Ureter (tissue), 1 donor: ENCODE data around the gene FHOD1. TPM values are rescaled to one million over a fixed set of nuclear protein-coding genes. Genes with fewer than 3 reads are reported as not detected.
A peak's percentile ranks its signal among the peaks of the same experiment; 100 is the strongest.

Experiments used
- DNase-seq: peaks from one replicate; pipeline ENCODE4 v3.0.0-alpha.2; 2020; ENCODE audit warnings: low spot score
- total RNA-seq: library from RNA; stranded (reverse); gene quantifications from one replicate; pipeline ENCODE4 v1.2.4, GENCODE V29; 2023
- donor health status: DM: yes; HTN: yes; CAD: no.

The FHOD1 gene
- total RNA-seq, 1 donor from 2014 or later = 19.1 TPM

- DNase-seq = no peak
Observed at GRCh38 chr16:67250045-67250327, 2.7 kb upstream of the FHOD1 start.

DNA sequence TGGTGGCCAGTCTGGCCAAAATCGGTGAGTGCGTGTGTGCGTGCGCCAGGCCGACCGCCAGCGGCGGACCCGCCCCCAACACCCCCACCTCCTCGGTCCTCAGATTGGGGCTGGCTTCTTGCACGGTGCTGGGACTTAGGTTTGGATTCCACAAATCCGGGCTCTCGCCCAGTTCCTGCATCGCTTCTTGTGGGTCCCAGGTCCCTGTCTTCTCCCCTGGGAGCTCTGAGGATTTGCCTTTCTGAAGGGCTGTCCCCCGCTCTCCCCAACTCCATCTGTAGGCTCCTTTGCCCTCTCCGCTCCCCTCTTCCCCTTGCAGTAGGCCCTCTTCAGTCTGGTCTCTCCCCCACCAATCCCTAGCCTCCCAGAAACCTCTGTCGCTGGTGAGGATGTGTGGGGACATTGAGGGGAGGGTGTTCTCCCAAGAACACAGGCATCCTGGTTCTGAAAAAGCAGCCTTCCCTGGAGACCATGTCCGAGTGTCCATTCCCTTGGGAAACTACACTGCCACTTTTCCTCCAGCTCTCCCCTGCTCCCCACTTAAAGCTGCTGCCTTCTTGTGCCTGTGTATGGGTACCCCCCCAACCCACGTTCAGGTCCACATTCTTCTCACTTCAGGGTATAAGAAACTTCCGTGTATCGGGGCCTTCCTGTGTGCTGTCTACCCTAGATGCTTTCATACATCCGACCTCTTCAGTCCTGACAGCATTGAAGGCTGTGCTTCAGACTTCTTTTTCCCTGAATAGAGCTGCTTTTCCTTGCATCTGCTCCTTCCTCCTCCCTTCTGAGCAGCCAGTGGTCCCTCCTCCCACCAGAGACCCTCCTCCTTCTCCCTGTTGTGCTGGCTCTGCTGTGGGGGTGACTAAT lies 2.1 kb upstream of the FHOD1 start:
- no peak for DNase-seq

DNA sequence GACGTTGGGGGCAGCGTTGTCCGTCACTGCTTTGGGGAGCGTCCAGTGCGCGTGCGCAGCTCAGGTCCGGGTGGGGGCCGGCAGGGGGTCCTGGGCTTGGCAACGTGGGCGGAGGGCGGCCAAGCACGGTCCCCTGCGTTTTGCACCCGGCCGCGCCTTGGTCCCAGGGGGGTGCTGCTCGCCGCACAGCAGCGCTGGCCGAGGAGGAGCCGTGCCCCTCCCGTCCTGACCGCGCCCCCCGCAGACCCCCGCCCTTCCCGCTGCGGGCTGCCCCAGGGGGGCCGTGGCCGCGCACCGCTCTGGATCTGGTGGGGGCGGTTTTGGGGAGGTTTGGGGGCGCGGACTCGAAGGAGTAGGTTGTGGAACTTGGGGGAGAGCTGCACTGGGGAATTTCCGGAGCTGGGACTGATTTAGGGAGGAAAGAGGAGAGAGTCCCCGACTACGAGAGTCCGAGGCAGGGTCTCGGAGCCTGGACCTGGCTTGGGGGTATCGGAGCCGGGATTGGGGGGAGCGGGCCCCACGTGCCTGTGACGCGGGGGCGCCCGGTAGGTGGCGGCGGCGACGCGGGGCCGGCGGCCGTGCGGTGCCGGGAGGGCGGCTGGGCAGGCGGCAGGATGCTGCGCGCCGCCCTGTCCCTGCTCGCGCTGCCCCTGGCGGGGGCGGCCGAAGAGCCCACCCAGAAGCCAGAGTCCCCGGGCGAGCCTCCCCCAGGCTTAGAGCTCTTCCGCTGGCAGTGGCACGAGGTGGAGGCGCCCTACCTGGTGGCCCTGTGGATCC lies 1.3 kb upstream of the FHOD1 start, which contains the start of gene SLC9A5:
TSS of gene SLC9A5 (plus strand) at position 579 of the 777 bp plus-strand sequence. CDS start at position 615, 36 bp downstream.
- DNase-seq = no peak

DNA sequence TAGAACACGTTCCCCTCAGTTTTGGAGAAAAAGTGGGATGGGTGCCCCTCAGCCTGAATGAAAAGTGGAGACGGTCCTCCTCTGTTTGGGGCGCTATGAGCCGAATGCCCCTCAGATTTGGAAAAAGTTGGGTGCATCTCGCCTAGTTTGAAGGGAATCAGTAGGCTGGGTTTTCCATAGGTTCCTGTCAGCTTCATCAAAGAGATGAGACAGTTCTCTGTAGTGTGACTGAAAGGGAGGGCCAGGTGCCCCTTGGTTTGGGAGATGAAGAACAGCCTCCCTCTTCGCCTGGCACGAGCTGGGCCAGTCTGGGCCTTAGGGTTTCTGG lies 756 bp upstream of the FHOD1 start:
- no peak for DNase-seq

DNA sequence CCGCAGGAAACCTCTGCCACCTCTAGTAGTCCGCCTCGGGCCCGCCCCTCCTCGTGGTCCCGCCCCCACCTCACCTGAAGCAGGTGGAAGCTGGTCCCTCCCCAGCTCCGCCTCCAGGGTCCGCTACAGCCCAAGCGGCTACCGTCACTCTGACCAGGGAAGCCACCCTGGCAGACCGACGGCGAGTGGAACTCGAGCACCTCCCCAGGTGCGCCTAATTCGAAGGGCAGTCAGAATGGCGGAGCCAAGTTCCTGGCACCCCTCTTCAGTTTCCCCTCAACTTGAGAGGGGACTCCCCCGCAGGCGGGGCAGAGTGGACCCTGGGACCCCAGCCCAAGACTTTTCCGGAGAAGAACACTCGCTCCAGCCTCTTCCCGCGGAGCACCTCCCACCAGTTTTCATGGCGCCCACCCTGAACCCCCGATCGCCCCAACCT lies 507 bp downstream of the FHOD1 start:
- peak; percentile 72 for DNase-seq

- peak; percentile 72 for DNase-seq
Observed at GRCh38 chr16:67246081-67246755, 1.1 kb downstream of the FHOD1 start.

DNA sequence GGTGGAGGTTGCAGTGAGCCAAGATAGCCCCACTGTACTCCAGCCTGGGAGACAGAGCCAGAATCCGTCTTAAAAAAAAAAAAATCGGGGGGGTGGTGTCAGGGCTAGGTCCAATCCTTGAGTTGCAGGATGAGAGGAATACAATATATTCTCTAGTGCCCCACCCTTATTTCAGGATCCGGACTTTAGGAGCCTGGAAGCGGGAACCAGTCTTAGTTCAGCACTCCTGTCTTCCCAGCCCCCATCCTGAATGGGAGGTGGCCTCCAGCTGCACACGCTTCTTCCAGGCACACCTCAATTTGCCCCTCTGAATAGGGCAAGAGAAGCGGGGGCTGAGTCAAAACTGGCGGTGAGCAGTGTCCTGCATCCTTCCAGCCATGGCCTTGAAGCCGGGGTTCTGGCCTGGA lies 1.6 kb downstream of the FHOD1 start:
- no peak for DNase-seq

- no peak for DNase-seq
Observed at GRCh38 chr16:67245186-67245585, 2.1 kb downstream of the FHOD1 start.

GRCh38 chr16:67244387-67245185 lies 2.7 kb downstream of the FHOD1 start:
- DNase-seq = peak; percentile 75

DNA sequence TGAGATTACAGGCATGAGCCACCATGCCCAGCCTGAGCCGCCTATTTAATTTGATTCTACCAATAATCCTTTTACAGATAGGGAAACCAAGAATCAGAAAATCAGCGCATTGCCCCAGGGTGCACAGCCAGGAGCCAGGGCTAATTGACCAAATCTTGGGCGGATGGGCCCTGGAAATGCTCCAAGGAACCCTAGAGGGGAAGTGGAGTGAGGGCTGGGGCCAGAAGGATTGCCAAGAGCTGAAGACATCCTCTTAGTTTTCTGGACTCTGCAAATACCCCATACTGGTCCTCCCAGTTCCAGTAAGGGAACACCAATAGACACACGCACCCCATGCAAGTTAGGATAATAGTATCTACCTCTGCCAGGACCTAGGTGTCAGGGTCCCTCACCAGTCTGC lies 3.8 kb downstream of the FHOD1 start:
- DNase-seq = no peak

- no peak for DNase-seq
Observed at GRCh38 chr16:67242138-67242730, 5.0 kb downstream of the FHOD1 start.

DNA sequence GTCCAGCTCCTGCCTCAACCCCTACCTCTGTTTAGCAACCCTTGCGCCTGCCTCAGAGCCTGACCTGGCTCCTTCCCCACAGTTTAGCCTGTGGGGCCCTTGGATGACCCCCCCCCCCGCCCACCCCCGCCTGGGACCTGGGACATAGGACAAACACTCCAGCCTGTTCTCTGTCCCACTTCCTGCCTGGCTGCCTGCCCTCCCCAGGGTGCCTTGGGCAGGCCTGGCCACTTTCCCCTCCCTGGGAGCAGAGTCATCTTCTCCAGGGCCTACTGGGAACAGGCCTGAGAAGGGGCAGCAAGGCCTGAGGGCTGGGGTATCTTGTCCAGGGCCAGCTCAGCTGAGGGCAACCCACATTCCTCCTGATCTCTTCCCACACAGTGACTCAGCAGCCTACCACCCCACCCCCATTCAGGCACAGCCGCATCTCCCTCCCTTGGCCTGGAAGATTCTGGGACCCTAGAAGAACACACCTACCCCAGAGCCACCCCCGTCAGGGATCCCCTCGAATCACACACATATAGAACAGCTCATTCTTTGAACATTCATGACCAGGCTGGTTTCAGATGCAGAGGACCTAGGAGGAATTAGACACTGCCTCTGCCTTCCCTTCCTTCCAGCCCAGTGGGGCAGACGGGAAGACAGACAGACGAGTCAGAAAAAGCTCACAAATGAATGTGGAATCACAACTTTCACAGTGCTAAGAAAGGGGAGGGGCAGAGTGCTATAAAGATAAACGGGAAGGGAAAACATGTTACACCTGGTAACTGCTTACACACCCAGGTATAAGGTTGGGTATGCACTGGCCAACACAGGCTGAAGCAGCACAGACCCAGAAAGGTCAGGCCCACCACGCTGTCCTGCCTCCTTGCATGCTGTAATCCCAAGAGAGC lies 6.0 kb downstream of the FHOD1 start:
- DNase-seq = no peak

DNA sequence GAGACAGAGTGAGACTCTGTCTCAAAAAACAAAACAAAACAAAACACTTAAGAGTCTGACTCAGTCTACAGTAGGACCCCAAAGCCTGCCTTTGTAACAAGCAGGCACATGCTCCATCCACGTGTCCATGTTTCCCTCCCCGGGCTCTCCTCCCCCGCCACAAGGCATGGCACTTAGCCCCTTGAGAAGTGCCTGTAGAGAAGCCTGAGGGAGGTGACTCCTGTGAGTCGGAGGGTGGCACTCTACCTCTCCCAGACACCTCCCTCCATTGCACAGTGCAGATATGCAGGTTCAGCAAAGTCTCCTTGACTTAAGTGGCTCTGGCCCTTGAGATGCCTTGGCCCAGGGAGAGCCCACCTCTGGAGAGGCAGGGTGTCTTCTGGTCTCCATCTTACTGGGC lies 6.8 kb downstream of the FHOD1 start:
- no peak for DNase-seq

DNA sequence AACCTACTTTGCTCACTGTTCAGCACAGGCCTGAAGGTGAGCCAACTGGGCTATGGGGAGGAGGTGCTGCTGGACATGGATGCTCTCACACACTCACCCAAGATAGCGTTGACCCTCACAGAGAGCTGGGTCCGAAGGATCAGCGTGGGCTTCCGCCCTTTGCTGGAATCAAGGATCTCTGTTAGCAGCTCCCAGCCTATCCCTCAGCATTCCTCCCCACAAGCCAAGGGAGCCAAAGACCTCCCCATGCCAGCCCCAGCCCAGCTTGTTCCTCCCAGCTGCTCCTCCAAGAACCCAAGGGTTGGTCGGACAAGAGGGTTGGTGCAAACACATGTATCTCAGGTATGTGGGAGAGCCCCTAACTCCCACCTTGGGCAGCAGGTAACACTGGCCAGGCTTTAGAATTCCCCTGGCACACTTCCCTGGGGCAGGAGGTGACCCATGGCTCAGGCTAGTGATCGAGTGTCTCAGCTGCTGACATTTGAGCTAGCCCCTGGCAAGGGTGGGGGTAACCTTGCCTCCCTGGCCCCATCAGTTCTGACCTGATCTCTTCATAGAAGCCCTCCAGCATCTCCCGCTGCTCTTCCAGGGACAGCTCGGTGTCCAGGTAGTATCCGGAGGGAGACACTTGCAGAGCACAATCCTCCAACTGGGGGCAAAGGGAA lies 8.3 kb downstream of the FHOD1 start:
- no peak for DNase-seq

DNA sequence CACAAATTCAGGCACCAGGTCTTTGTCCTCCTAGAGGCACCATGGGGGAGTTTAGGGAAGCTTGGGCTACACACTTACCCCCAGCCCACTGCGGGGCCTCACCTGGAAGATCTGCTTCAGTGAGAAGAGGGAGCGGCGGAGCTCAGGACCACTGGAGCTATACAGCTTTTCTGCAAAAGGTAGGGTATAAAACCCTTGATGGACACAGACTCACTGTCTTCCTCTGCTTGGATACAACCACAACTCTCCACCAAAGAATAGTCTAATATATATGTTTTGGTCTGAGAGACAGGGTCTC lies 9.1 kb downstream of the FHOD1 start:
- DNase-seq = no peak

GRCh38 chr16:67237396-67238277 lies 9.6 kb downstream of the FHOD1 start:
- DNase-seq = no peak

DNA sequence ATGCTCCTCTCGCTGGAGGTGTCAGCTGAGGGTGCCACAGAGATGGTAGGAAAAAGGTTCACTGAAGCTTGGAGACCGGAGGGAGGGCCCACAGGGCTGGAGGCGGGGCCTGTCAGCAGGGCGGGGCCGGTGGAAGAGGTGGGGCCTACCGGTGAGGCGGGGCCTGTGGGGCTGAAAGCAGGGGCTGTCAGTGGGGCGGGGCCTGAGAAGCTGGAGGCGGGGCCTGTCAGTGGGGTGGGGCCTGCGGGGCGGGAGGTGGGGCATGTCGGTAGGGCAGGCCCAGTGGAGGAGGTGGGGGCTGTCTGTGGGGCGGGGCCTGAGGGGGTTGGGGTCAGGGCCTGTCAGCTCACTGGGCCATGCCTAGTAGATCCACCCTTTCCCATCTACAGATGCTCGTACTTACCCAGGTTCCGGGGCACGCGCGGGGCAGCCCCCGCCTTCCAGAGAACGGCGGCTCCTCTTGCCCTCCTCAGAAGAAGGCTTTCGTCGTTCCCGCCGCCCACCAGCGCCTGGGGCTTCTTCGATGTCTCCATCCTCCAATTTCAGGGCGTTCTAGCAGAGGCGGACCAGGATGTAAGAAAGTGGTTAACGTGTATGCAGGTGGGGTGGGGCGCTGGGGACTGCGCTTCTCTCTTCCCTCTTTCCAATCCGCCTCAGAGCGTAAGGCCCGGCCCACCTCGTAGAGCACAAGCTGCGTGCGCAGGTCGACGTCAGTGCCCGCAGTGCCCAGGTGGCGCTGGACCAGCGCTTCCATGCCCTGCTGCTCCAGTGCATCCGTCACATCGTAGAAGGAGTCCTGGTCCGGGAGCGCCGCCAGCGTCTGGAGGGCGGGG lies 10.5 kb downstream of the FHOD1 start:
- DNase-seq = no peak
